ENCODE data around the gene TRAFD1. TPM values are rescaled to one million over a fixed set of nuclear protein-coding genes. Genes with fewer than 3 reads are reported as not detected.

TRAFD1 gene
- total and polyA plus RNA-seq, 2 donors (not counting 3 experiments of a cell fraction or from before 2014, with no cell fraction given) = 20.3 to 24.9 TPM

DNA sequence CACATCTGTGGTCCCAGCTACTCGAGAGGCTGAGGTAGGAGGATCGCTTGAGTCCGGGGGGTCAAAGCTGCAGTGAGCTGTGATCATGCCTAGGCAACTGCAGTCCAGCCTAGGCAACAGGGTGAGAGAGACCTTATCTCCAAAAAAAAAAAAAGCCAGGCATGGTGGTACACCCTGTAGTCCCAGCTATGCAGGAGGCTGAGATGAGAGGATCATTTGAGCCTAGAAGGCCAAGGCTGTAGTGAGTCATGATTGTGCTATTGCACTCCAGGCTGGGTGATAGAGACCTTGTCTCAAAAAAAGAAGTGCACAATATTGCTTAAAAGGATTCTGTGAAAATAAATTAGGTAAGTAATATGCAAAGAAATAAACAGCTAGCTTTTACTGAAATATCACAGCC lies 33.8 kb upstream of the TRAFD1 start:
- H3K9ac ChIP-seq (replicated peaks; ENCODE audit: extremely low read depth, insufficient read depth, low read length) = no peak overlapping the region
- H3K9me3 ChIP-seq (replicated peaks; ENCODE audit: control insufficient read depth, insufficient read depth, low read length) = no peaks in the 10 kb centered on the region
- no peaks in the 10 kb centered on the region for H3K27me3 ChIP-seq (ENCODE audit: control insufficient read depth in 2 of 2, insufficient read depth in 2 of 2, low read length in 2 of 2)
- H3K27ac ChIP-seq (ENCODE audit: insufficient read depth, low read depth, low read length) = no peak overlapping the region
- ChIA-PET CTCF (no interaction called here), POLR2A (no interaction called here)
- no peaks in the 10 kb centered on the region for H3K9me1 ChIP-seq (replicated peaks; ENCODE audit: control insufficient read depth, extremely low read depth, insufficient read depth, low read length)
- no peak overlapping the region for H3K4me2 ChIP-seq (ENCODE audit: insufficient read depth, low read length)
- FAIRE-seq (no peak), DNase-seq (ENCODE audit: low read depth, low spot score) (no peak)
- no peak overlapping the region for H3K4me3 ChIP-seq (replicated peaks in 1 of 3; ENCODE audit: insufficient read depth in 1 of 3, low read depth in 1 of 3, low read length in 3 of 3)
- peaks cover 4% of the 10 kb centered on the region for H3K4me1 ChIP-seq (ENCODE audit: control insufficient read depth, extremely low read depth, insufficient read depth, low read length)
- TF ChIP-seq MYC (IDR thresholded peaks at IDR 0.05; ENCODE audit: low read depth, low read length) = no peak
- TF ChIP-seq POLR2AphosphoS5 (IDR thresholded peaks at IDR 0.05; ENCODE audit: insufficient read depth, low read depth, low read length) = no peak
- no peak for TF ChIP-seq MAX (IDR thresholded peaks at IDR 0.05; ENCODE audit: insufficient read depth, insufficient read length)
- TF ChIP-seq EZH2 (IDR thresholded peaks at IDR 0.05; ENCODE audit: borderline replicate concordance, low read depth, low read length, severe bottlenecking) = no peak
- TF ChIP-seq GATA2 (IDR thresholded peaks at IDR 0.05; ENCODE audit: insufficient read depth, insufficient read length, low read depth, low read length) = no peak
- no peak for TF ChIP-seq CTCF (IDR thresholded peaks at IDR 0.05; ENCODE audit: extremely low read depth in 1 of 2, insufficient read depth in 1 of 2, low read depth in 1 of 2, low read length in 2 of 2)
- no peak for TF ChIP-seq JUN (IDR thresholded peaks at IDR 0.05; ENCODE audit: borderline replicate concordance, insufficient read depth, insufficient read length, low read depth)
- no peak for TF ChIP-seq FOS (IDR thresholded peaks at IDR 0.05; ENCODE audit: borderline replicate concordance, insufficient read depth, low read length)
- no peak for TF ChIP-seq POLR2A (IDR thresholded peaks at IDR 0.05; ENCODE audit: low read depth, low read length)
- peaks cover 9% of the 10 kb centered on the region in 2 experiments for H3K36me3 ChIP-seq (ENCODE audit: control insufficient read depth in 2 of 2, extremely low read depth in 1 of 2, insufficient read depth in 2 of 2, low read length in 2 of 2)
- no TSS peak for BruUV-seq (replicated peaks)
- peaks cover 55% of the 10 kb centered on the region for H3K79me2 ChIP-seq (ENCODE audit: control insufficient read depth, insufficient read depth, low read length)
- dilution Hi-C loops (cut with MboI; ENCODE audit: extremely low pct_ligation_motif_present, low sequenced_read_pairs) (no loop called here), intact Hi-C loops (cut with micrococcal nuclease) (no loop called here)
- no peak overlapping the region for H2AFZ ChIP-seq (ENCODE audit: low read depth, low read length)
- H4K20me1 ChIP-seq (replicated peaks; ENCODE audit: control insufficient read depth, extremely low read depth, insufficient read depth, low read length) = no peaks in the 10 kb centered on the region
